GM12878 (cell line): ENCODE measurements around the gene EFNA1. TPM values are rescaled to one million over a fixed set of nuclear protein-coding genes. Genes with fewer than 3 reads are reported as not detected.

Experiments used
- ATAC-seq: fragments of 200-7000 bp; cut with Tn5 transposase; 3 replicates; pipeline ENCODE4 v1.9.1; 2020; ENCODE audit warnings: mild to moderate bottlenecking, moderate library complexity
- BruUV-seq: library from RNA; stranded (reverse); fragments of 400-500 nt; replicated peaks from 2 replicates; lab custom pipeline; 2021; lab: Mats Ljungman, UMichigan
- CTCF ChIA-PET: fragments of 300-600 bp; sonication (Branson Sonifier 250); formaldehyde crosslinking; extraction: SDS; loops from one replicate; lab custom pipeline; 2021; ENCODE audit warnings: inconsistent platforms; lab: Yijun Ruan, JAX
- POLR2A ChIA-PET: fragments of 350-600 bp; formaldehyde crosslinking; extraction: SDS; loops from one replicate; lab custom pipeline; 2021; ENCODE audit warnings: inconsistent platforms; lab: Charles Lee
- RAD21 ChIA-PET: fragments of 300-600 bp; sonication (Branson Sonifier 250); formaldehyde crosslinking; loops from one replicate; lab custom pipeline; 2023; ENCODE audit warnings: antibody characterized with exemption; ENCODE audit not compliant: unreplicated experiment; lab: Charles Lee
- SMC1A ChIA-PET: fragments of 300-600 bp; sonication (Branson Sonifier 250); formaldehyde crosslinking; loops from one replicate; lab custom pipeline; 2023; ENCODE audit not compliant: unreplicated experiment, uncharacterized antibody; lab: Charles Lee
- DNase-seq: peaks from one replicate; pipeline ENCODE4 v3.0.0-alpha.2; 2011; ENCODE audit warnings: low read depth, low spot score
- FAIRE-seq: peaks from 3 replicates; lab custom pipeline; 2011; peaks lifted over from hg19 to GRCh38; lab: Jason Lieb, UNC
- H2AFZ ChIP-seq: 2 replicates; pipeline ENCODE4 v1.6.0; 2011; ENCODE audit warnings: low read depth, low read length, control low read depth; ENCODE audit not compliant: control insufficient read depth
- H3K27ac ChIP-seq: 2 replicates; pipeline ENCODE4 v1.5.1; 2011; ENCODE audit warnings: control low read depth; ENCODE audit not compliant: control insufficient read depth, insufficient read depth
- H3K27me3 ChIP-seq, 2 experiments: replicated peaks in 1 of 2; 2 replicates each; pipeline versions ENCODE4 v1.6.0 to v1.6.1; 2011; ENCODE audit warnings: low read length in 1 of 2; ENCODE audit not compliant: control insufficient read depth in 2 of 2, insufficient read depth in 2 of 2
- H3K36me3 ChIP-seq, 2 experiments: 2 replicates each; pipeline ENCODE4 v1.5.1; 2011; ENCODE audit warnings: low read length in 1 of 2; ENCODE audit not compliant: control insufficient read depth in 2 of 2, insufficient read depth in 2 of 2
- H3K4me1 ChIP-seq: 2 replicates; pipeline ENCODE4 v1.6.1; 2011; ENCODE audit warnings: mild to moderate bottlenecking, low read length, moderate library complexity, mixed read lengths; ENCODE audit not compliant: control insufficient read depth, insufficient read depth
- H3K4me2 ChIP-seq: 2 replicates; pipeline ENCODE4 v1.6.0; 2011; ENCODE audit warnings: control low read depth; ENCODE audit not compliant: control insufficient read depth, insufficient read depth
- H3K4me3 ChIP-seq: fragments of 200-600 bp; sonication (generic); 2 replicates; pipeline ENCODE4 v1.5.1; 2016
- H3K79me2 ChIP-seq: 2 replicates; pipeline ENCODE4 v1.6.0; 2011; ENCODE audit warnings: low read length; ENCODE audit not compliant: control insufficient read depth, insufficient read depth
- H3K9ac ChIP-seq: 2 replicates; pipeline ENCODE4 v1.8.0; 2011; ENCODE audit warnings: low read length, control low read depth, mixed read lengths; ENCODE audit not compliant: control insufficient read depth, insufficient read depth
- H3K9me3 ChIP-seq: replicated peaks from 3 replicates; pipeline ENCODE4 v1.5.1; 2011; ENCODE audit warnings: mild to moderate bottlenecking, low read length; ENCODE audit not compliant: control insufficient read depth, insufficient read depth
- H4K20me1 ChIP-seq: 2 replicates; pipeline ENCODE4 v1.6.0; 2011; ENCODE audit not compliant: control insufficient read depth, insufficient read depth
- CHD2 ChIP-seq: IDR thresholded peaks from 2 replicates; pipeline ENCODE4 v1.6.1; 2011; ENCODE audit warnings: low read depth, low read length, improper control_type of control experiment, borderline replicate concordance
- EED ChIP-seq: sonication (generic); IDR thresholded peaks from 2 replicates; pipeline ENCODE4 v1.6.1; 2016; ENCODE audit warnings: antibody characterized with exemption, low read depth
- IKZF2 ChIP-seq, 2 experiments: fragments of 450-650 bp; IDR thresholded peaks; 2 replicates each; pipeline ENCODE4 v1.6.1; 2017; ENCODE audit warnings: mild to moderate bottlenecking in 2 of 2, moderate library complexity in 2 of 2
- LARP7 ChIP-seq: fragments of 450-650 bp; IDR thresholded peaks from 2 replicates; pipeline ENCODE4 v1.6.1; 2017; ENCODE audit warnings: mild to moderate bottlenecking
- MEF2B ChIP-seq: fragments of 450-650 bp; IDR thresholded peaks from 2 replicates; pipeline ENCODE4 v1.6.1; 2018; ENCODE audit warnings: mild to moderate bottlenecking, moderate library complexity; ENCODE audit not compliant: partially characterized antibody, poor library complexity, severe bottlenecking
- MTA2 ChIP-seq: fragments of 450-650 bp; IDR thresholded peaks from 2 replicates; pipeline ENCODE4 v1.6.1; 2016; ENCODE audit warnings: low read depth, mild to moderate bottlenecking, moderate library complexity
- NRF1 ChIP-seq: conservative IDR thresholded peaks from 2 replicates; pipeline ENCODE4 v1.6.1; 2011; ENCODE audit warnings: mild to moderate bottlenecking, low read depth, low read length, improper control_type of control experiment
- RBBP5 ChIP-seq: fragments of 200-600 bp; sonication (generic); conservative IDR thresholded peaks from 2 replicates; pipeline ENCODE4 v1.6.1; 2016
- RELA ChIP-seq: fragments of 450-650 bp; IDR thresholded peaks from 2 replicates; pipeline ENCODE4 v1.8.0; 2014; ENCODE audit warnings: borderline replicate concordance; ENCODE audit not compliant: partially characterized antibody
- SMAD1 ChIP-seq: fragments of 450-650 bp; IDR thresholded peaks from 2 replicates; pipeline ENCODE4 v1.6.1; 2018; ENCODE audit warnings: mild to moderate bottlenecking, low read depth; ENCODE audit not compliant: partially characterized antibody
- SMC3 ChIP-seq: IDR thresholded peaks from 2 replicates; pipeline ENCODE4 v1.6.1; 2011; ENCODE audit warnings: low read length, improper control_type of control experiment, borderline replicate concordance
- SREBF1 ChIP-seq: IDR thresholded peaks from 2 replicates; pipeline ENCODE4 v1.6.1; 2012; ENCODE audit warnings: mild to moderate bottlenecking, low read length
- STAT1 ChIP-seq: fragments of 450-650 bp; conservative IDR thresholded peaks from 2 replicates; pipeline ENCODE4 v1.6.1; 2014; ENCODE audit warnings: antibody characterized with exemption, mild to moderate bottlenecking
- TCF12 ChIP-seq: IDR thresholded peaks from 2 replicates; pipeline ENCODE4 v1.6.1; 2011; ENCODE audit warnings: low read depth, mild to moderate bottlenecking, low read length
- YBX1 ChIP-seq: fragments of 450-650 bp; IDR thresholded peaks from 2 replicates; pipeline ENCODE4 v1.6.1; 2016; ENCODE audit warnings: antibody characterized with exemption
- WGBS: methylation state at CpG from one replicate; pipeline ENCODE4 v1.1.6; 2016; ENCODE audit warnings: low lambda C conversion rate; ENCODE audit not compliant: insufficient replicate concordance, insufficient coverage; ENCODE audit errors: missing lambda C conversion rate; 5-methylcytosine and 5-hydroxymethylcytosine counted together
- in situ Hi-C: fragments of 300-500 bp; cut with MboI; formaldehyde crosslinking; loops from 9 replicates; pipeline ENCODE4 v1.14.3; 2018; ENCODE audit warnings: mixed read lengths
- intact Hi-C: fragments of 100-400 bp; cut with micrococcal nuclease; formaldehyde crosslinking; loops from one replicate; pipeline ENCODE4 v1.14.2; 2022; ENCODE audit not compliant: unreplicated experiment
- polyA plus RNA-seq, 11 experiments: library from polyadenylated mRNA; depleted of rRNA in 4 of 11; unstranded in 6 of 11; stranded (reverse) in 5 of 11; fragments of >200 nt; fragmentation: Nextera tagmentation in 4 of 11; fragmentation: Illumina TruSeq in 1 of 11; extraction: Ambion mirVana in 4 of 11; extraction: Trizol in 1 of 11; gene quantifications; 1 replicate in 1 of 11; 2 replicates in 10 of 11; pipeline versions ENCODE4 v1.2.1 to v1.2.3, GENCODE V29; 2011 to 2016; ENCODE audit warnings: inconsistent platforms in 2 of 11, missing spikeins in 2 of 11, low read depth in 1 of 11
- total RNA-seq, 4 experiments: library from RNA; depleted of rRNA in 3 of 4; stranded (reverse); fragments of >200 nt in 3 of 4; fragmentation: Illumina TruSeq in 1 of 4; extraction: Trizol in 1 of 4; gene quantifications; 2 replicates each; pipeline versions ENCODE4 v1.2.1 to v1.2.3, GENCODE V29; 2013 to 2021
- TF ChIP-seq, protein P1 (sequence below): fragments of 450-650 bp; IDR thresholded peaks from 2 replicates; pipeline ENCODE4 v1.6.1; 2016; ENCODE audit warnings: mild to moderate bottlenecking, moderate library complexity, borderline replicate concordance
- TF ChIP-seq, protein P2 (sequence below): fragments of 450-650 bp; conservative IDR thresholded peaks from 2 replicates; pipeline ENCODE4 v1.6.1; 2017; ENCODE audit warnings: mild to moderate bottlenecking, moderate library complexity

The EFNA1 gene
- total and polyA plus RNA-seq, 10 of the 15 experiments (the other 5 are each of a cell fraction or from before 2014, with no cell fraction given): 0.13 to 7.5 (median 0.28) TPM; not detected in 5

DNA sequence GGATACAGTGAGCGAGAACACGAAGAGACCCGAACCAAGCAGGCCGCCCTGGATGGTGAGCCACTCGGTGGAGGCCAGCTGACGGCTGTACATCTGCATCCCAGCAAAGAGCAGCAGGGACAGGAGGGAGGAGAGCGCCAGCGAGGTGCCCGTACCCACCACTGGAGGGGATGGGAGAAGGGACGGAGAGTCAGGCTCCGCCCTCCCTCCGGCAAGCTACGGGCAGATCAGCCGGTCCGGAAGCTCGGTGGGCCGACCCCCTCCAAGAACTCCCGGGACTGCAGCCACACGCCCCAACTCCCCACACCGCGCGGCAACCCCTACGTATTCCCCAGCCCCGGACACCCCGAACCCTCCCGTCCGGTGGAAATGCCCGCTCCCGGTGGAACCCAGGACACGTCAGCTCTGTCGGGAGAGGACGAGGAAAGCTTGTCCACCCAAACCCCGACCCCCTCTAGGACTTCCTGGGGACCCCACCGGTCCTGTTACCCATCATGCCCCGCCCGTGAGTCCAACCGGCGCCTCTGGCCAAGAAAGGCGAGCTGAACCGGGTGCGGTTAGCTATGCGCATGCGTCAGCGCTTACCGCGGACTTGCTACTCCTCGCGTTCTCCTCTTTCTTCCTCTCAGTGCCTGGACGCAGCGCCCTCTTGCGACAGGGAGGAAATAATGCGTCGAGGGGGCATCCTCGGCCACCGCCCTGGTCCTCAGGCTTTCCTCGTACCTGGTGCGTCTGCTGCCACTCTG lies 45.2 kb downstream of the EFNA1 start, which contains the start of gene KRTCAP2:
TSS of gene KRTCAP2 (minus strand) at position 573 of the 746 bp plus-strand sequence. CDS start at position 493, 80 bp downstream.
- no peaks in the 10 kb centered on the region for H4K20me1 ChIP-seq
- H3K9me3 ChIP-seq: no peaks in the 10 kb centered on the region; the same call in 2 of the 3 replicates
- peak within 1 kb of the TSS; percentile 96 for H2AFZ ChIP-seq
- H3K9ac ChIP-seq: peak within 1 kb of the TSS; percentile 97
- H3K36me3 ChIP-seq: peaks cover 0 to 3% of the 10 kb centered on the region in 2 experiments; a peak in 1 of 4 replicates
- H3K79me2 ChIP-seq: peaks cover 12% of the 10 kb centered on the region
- WGBS: under 1% methylated on average over 53 of the region's 57 CpGs
- BruUV-seq: TSS peak; percentile 86
- ChIA-PET SMC1A (interaction anchor here (0.6 to 4.7 kb wide), 19 partner anchors 12 to 111 kb away, joined by 3 to 46 read pairs (median 5); a partner anchor contains a TSS), RAD21 (interaction anchor here (0.6 to 2.3 kb wide), 22 partner anchors 12 to 694 kb away, joined by 3 to 21 read pairs (median 4); partner anchors contain the start of genes EFNA3 and SLC50A1), CTCF (interaction anchor here (0.6 to 12.1 kb wide), 60 partner anchors 8 to 788 kb away, joined by 3 to 284 read pairs (median 4); partner anchors contain the start of genes CLK2, FDPS, MTX1 and PMVK), POLR2A (interaction anchor here (0.6 to 7.4 kb wide), 15 partner anchors 12 to 783 kb away, joined by 3 to 77 read pairs (median 5); partner anchors contain the start of genes CLK2, MTX1 and SLC50A1)
- intact Hi-C loops: loop anchor here (5.0 kb wide), 1 partner anchor 36 kb away; the partner anchor contains the start of gene SLC50A1
- peak within 1 kb of the TSS; percentile 73 for H3K4me3 ChIP-seq
- peaks cover 26% of the 10 kb centered on the region for H3K4me1 ChIP-seq
- no peaks in the 10 kb centered on the region for H3K27me3 ChIP-seq
- H3K4me2 ChIP-seq: peak within 1 kb of the TSS; percentile 97
- in situ Hi-C loops: no loop called here
- FAIRE-seq (peak; percentile 95), DNase-seq (peak; percentile 89), ATAC-seq (peak; percentile 89)
- peak within 1 kb of the TSS; percentile 93 for H3K27ac ChIP-seq
- TF ChIP-seq IKZF2 (IDR thresholded peaks at IDR 0.05): peak; percentile 14 to 19; a peak in 1 of 4 replicates
- TF ChIP-seq RBBP5: no peak
- no peak; the same call in 1 of the 2 replicates for TF ChIP-seq TCF12
- TF ChIP-seq MEF2B: peak; percentile 23
- 0 out of 2 replicates have a peak, but pooled peaks have one; percentile 15 for TF ChIP-seq SREBF1
- TF ChIP-seq YBX1: no peak
- TF ChIP-seq RELA: no peak
- no peak for TF ChIP-seq EED
- TF ChIP-seq NRF1: peak; percentile 92
- TF ChIP-seq, protein P1, sequence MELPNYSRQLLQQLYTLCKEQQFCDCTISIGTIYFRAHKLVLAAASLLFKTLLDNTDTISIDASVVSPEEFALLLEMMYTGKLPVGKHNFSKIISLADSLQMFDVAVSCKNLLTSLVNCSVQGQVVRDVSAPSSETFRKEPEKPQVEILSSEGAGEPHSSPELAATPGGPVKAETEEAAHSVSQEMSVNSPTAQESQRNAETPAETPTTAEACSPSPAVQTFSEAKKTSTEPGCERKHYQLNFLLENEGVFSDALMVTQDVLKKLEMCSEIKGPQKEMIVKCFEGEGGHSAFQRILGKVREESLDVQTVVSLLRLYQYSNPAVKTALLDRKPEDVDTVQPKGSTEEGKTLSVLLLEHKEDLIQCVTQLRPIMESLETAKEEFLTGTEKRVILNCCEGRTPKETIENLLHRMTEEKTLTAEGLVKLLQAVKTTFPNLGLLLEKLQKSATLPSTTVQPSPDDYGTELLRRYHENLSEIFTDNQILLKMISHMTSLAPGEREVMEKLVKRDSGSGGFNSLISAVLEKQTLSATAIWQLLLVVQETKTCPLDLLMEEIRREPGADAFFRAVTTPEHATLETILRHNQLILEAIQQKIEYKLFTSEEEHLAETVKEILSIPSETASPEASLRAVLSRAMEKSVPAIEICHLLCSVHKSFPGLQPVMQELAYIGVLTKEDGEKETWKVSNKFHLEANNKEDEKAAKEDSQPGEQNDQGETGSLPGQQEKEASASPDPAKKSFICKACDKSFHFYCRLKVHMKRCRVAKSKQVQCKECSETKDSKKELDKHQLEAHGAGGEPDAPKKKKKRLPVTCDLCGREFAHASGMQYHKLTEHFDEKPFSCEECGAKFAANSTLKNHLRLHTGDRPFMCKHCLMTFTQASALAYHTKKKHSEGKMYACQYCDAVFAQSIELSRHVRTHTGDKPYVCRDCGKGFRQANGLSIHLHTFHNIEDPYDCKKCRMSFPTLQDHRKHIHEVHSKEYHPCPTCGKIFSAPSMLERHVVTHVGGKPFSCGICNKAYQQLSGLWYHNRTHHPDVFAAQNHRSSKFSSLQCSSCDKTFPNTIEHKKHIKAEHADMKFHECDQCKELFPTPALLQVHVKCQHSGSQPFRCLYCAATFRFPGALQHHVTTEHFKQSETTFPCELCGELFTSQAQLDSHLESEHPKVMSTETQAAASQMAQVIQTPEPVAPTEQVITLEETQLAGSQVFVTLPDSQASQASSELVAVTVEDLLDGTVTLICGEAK: peak; percentile 63; the same call in 1 of the 2 replicates
- 0 out of 2 replicates have a peak, but pooled peaks have one; percentile 39 for TF ChIP-seq STAT1
- TF ChIP-seq, protein P2, sequence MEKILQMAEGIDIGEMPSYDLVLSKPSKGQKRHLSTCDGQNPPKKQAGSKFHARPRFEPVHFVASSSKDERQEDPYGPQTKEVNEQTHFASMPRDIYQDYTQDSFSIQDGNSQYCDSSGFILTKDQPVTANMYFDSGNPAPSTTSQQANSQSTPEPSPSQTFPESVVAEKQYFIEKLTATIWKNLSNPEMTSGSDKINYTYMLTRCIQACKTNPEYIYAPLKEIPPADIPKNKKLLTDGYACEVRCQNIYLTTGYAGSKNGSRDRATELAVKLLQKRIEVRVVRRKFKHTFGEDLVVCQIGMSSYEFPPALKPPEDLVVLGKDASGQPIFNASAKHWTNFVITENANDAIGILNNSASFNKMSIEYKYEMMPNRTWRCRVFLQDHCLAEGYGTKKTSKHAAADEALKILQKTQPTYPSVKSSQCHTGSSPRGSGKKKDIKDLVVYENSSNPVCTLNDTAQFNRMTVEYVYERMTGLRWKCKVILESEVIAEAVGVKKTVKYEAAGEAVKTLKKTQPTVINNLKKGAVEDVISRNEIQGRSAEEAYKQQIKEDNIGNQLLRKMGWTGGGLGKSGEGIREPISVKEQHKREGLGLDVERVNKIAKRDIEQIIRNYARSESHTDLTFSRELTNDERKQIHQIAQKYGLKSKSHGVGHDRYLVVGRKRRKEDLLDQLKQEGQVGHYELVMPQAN: peak; percentile 51
- no peak for TF ChIP-seq LARP7
- peak; percentile 41 for TF ChIP-seq MTA2
- TF ChIP-seq SMAD1: peak; percentile 16
- TF ChIP-seq SMC3: 0 out of 2 replicates have a peak, but pooled peaks have one; percentile 27
- TF ChIP-seq CHD2: 0 out of 2 replicates have a peak, but pooled peaks have one; percentile 63
